ENCODE measurements around the gene DISP2.

Gene DISP2

GRCh38 chr15:40328751-40329150 lies 29.3 kb upstream of the DISP2 start:
- DNase-seq (ENCODE audit: low spot score) = no peak

GRCh38 chr15:40329804-40330203 lies 28.2 kb upstream of the DISP2 start:
- DNase-seq (ENCODE audit: low spot score) = peak; percentile 43

- DNase-seq (ENCODE audit: low spot score) = peak; percentile 46
Measured at GRCh38 chr15:40330368-40330836, 27.6 kb upstream of the DISP2 start.

- no peak for DNase-seq (ENCODE audit: low spot score)
Measured at GRCh38 chr15:40331026-40331425, 27.0 kb upstream of the DISP2 start.

- DNase-seq (ENCODE audit: low spot score) = no peak
Measured at GRCh38 chr15:40331637-40332036, 26.4 kb upstream of the DISP2 start.

GRCh38 chr15:40332113-40332781 lies 25.8 kb upstream of the DISP2 start:
- no peak for DNase-seq (ENCODE audit: low spot score)

GRCh38 chr15:40333922-40334492 lies 24.0 kb upstream of the DISP2 start:
- DNase-seq (ENCODE audit: low spot score) = no peak

- DNase-seq (ENCODE audit: low spot score) = no peak
Measured at GRCh38 chr15:40334541-40334940, 23.5 kb upstream of the DISP2 start.

- no peak for DNase-seq (ENCODE audit: low spot score)
Measured at GRCh38 chr15:40334941-40335795, 22.9 kb upstream of the DISP2 start.

GRCh38 chr15:40335938-40336743 lies 21.9 kb upstream of the DISP2 start:
- no peak for DNase-seq (ENCODE audit: low spot score)

- DNase-seq (ENCODE audit: low spot score) = no peak
Measured at GRCh38 chr15:40336744-40337122, 21.3 kb upstream of the DISP2 start.

GRCh38 chr15:40337597-40337996 lies 20.4 kb upstream of the DISP2 start:
- no peak for DNase-seq (ENCODE audit: low spot score)

- DNase-seq (ENCODE audit: low spot score) = peak; percentile 87
Measured at GRCh38 chr15:40338041-40338657, 19.9 kb upstream of the DISP2 start.

GRCh38 chr15:40338921-40339620 lies 18.9 kb upstream of the DISP2 start:
- DNase-seq (ENCODE audit: low spot score) = peak; percentile 99

GRCh38 chr15:40339621-40339945 lies 18.4 kb upstream of the DISP2 start:
- no peak for DNase-seq (ENCODE audit: low spot score)

GRCh38 chr15:40340038-40340739 lies 17.8 kb upstream of the DISP2 start:
- DNase-seq (ENCODE audit: low spot score) = peak; percentile 60

- DNase-seq (ENCODE audit: low spot score) = peak; percentile 88
Measured at GRCh38 chr15:40340740-40341400, 17.1 kb upstream of the DISP2 start, which contains the start of gene CCDC9B. Gene CCDC9B, minus strand, starts transcription at chr15:40340939. Its CDS starts 120 bp downstream, at chr15:40340819.

- peak; percentile 49 for DNase-seq (ENCODE audit: low spot score)
Measured at GRCh38 chr15:40342416-40343320, 15.4 kb upstream of the DISP2 start.

- DNase-seq (ENCODE audit: low spot score) = peak; percentile 47
Measured at GRCh38 chr15:40343512-40343911, 14.5 kb upstream of the DISP2 start.
